Right lobe of liver (tissue), 4 donors: ENCODE measurements around the gene ARNT2.

Source experiments
- POLR2A ChIP-seq: fragments of 450-650 bp; IDR thresholded peaks from one replicate; pipeline ENCODE4 v1.6.1; 2017; ENCODE audit warnings: antibody characterized with exemption, mild to moderate bottlenecking
- TF ChIP-seq, protein P1 (sequence below), 4 donors: fragments of 200-600 bp in 3 of 4; fragments of 450-650 bp in 1 of 4; IDR thresholded peaks; one replicate each; pipeline versions ENCODE4 v1.5.1 to v1.8.0; 2016 to 2022; ENCODE audit warnings: antibody characterized with exemption in 4 of 4, mild to moderate bottlenecking in 2 of 4
- donor health status: DM: no; HTN: no; CAD: no.
- donor health status: DM: no; HTN: no; CAD: no.
- donor health status: DM: no; HTN: yes; CAD: no.

DNA sequence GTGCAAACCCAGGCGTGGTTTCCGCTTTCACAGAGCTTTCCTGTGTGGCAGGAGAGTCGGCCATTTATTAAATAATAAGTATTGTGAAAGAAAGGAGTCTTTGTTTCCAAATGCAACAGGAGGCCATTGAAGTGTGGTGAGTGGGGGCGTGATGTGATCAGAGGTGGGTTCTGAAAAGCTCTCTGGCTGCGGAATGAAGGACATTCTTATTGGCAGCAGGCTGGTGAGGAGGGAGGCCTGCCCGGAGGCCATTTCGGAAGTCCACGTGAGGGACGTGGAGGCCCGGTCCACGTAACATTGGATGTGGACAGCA is 11.1 kb downstream of the ARNT2 start:
- TF ChIP-seq, protein P1, sequence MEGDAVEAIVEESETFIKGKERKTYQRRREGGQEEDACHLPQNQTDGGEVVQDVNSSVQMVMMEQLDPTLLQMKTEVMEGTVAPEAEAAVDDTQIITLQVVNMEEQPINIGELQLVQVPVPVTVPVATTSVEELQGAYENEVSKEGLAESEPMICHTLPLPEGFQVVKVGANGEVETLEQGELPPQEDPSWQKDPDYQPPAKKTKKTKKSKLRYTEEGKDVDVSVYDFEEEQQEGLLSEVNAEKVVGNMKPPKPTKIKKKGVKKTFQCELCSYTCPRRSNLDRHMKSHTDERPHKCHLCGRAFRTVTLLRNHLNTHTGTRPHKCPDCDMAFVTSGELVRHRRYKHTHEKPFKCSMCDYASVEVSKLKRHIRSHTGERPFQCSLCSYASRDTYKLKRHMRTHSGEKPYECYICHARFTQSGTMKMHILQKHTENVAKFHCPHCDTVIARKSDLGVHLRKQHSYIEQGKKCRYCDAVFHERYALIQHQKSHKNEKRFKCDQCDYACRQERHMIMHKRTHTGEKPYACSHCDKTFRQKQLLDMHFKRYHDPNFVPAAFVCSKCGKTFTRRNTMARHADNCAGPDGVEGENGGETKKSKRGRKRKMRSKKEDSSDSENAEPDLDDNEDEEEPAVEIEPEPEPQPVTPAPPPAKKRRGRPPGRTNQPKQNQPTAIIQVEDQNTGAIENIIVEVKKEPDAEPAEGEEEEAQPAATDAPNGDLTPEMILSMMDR (IDR thresholded peaks at IDR 0.05): no peak
- no peak for TF ChIP-seq POLR2A
